NCI-H82 (cell line): ENCODE results near the gene SCGB1A1.
A peak's percentile ranks its signal among the peaks of the same experiment; 100 is the strongest.
"Not testable (repeated sequence)": the region's sequence is repeated elsewhere in the genome, so short reads cannot be mapped to it uniquely, and the experiment has no call there.

Source experiments
- DNase-seq: peaks from one replicate; lab custom pipeline; 2025; lab: John Stamatoyannopoulos, UW

The SCGB1A1 gene, protein sequence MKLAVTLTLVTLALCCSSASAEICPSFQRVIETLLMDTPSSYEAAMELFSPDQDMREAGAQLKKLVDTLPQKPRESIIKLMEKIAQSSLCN

DNA sequence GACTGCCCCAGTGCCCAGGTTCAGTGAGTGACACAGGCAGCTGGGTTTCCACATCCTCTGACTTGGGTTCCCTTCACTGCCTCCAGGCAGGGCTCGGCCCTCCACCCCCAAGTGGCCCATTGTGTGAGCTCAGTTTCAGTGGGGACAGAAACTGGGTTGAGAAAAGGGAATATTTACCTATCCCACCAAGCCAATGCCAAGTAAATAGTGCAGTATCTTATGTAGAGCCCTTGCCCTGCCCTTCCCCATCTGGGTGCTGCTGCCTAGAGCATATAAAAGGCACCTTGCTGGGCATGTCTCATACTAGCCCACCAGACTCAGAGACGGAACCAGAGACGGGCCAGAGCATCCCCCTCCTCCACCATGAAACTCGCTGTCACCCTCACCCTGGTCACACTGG lies at the start of gene SCGB1A1:
Gene SCGB1A1, plus strand, starts transcription at position 301 of the 400 bp plus-strand sequence. Its CDS starts 63 bp downstream, at position 364.
- no peak for DNase-seq

DNA sequence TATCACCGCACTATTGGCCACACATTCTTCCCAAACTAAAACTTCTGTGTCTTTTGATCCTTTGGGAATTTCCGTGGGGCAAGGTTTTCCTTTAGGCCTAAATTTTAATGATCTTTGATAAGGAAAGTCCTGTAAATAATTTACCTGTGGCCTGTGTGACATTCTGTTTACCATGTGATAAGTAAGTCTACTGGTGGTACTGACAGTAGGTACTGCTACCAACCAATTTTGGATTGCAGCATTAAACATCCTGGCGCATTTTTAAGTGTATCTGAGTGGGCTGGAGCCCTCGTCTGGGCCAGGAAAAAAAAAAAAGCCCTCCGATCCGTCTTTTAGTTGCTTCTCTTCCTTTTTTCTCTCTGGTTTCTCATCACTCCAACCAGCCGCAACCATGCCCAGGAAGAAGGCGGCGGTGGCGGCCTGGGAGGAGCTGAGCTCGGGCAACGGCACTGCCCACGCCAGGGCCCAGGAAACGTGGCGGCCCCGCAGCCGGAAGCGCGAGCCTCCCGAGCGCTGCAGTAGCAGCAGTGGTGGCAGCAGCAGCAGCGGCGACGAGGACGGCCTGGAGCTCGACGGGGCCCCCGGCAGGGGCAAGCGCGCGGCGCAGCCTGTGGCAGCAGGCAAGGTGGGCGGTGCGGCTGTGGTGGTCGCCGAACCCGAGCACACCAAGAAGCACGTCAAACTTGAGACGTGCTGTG lies 47.9 kb upstream of the SCGB1A1 start:
- DNase-seq: no peak

DNA sequence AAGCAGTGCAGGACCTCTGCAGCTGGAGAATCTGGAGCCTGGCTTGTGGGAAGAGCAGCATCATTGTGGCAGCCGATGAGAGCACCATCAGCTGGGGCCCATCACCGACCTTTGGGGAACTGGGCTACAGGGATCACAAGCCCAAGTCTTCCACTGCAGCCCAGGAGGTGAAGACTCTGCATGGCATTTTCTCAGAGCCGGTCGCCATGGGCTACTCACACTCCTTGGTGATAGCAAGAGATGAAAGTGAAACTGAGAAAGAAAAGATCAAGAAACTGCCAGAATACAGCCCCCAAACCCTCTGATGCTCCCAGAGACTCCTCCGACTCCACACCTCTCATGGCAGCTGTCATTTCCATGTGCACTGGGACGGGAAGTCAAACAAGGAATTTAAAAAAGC lies 46.0 kb upstream of the SCGB1A1 start:
- DNase-seq: no peak

DNA sequence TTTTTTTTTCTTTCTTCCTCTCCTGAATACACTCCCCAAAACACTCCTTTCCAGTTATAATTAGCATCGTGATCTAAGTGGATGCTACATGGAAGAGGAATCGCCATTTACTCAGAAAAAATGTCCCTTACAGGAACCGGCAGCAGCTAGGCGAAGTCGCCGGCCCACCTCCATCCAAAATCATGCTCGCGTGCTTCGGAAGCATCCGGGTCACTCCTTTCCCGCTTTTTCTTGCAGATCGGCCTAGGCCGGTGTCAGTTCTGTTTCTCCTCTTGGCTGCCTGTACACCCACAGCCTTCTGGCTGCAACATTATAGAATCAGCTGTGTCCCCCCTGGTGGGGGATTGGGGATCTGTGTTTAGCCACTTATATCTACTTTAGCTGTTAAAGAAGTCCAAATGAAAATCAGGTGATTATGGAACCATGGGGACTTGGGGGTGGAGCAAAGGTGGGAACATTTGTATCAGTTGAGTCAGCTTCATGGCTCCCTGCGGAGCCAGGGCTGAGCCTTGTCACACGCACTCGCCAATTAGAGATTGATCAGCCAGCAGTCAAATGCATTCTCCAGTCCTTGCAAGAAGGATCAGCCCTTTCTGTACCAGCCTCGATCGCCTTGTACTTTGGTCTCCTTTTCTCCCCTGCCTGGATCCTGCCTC lies 45.2 kb upstream of the SCGB1A1 start:
- DNase-seq: no peak

DNA sequence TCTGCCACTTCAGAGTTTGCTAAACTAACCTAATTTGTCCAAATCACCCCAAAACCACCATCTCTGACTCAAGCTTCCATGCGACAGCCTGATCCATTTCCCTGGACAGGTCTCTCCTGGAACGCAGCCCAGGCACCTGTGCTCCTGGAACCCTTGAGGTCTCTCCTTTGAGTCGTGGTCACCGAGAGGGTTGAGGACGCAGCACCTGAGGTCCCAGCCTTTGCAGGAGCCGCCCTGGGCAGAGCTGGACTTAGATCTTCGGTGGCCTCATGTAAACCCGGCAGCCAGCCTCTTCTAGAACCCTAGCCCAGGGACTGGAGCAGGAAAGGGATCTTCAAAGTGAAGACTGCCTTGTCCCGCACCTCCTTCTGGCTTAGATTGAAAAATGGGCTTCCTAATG lies 44.0 kb upstream of the SCGB1A1 start:
- no peak for DNase-seq

DNA sequence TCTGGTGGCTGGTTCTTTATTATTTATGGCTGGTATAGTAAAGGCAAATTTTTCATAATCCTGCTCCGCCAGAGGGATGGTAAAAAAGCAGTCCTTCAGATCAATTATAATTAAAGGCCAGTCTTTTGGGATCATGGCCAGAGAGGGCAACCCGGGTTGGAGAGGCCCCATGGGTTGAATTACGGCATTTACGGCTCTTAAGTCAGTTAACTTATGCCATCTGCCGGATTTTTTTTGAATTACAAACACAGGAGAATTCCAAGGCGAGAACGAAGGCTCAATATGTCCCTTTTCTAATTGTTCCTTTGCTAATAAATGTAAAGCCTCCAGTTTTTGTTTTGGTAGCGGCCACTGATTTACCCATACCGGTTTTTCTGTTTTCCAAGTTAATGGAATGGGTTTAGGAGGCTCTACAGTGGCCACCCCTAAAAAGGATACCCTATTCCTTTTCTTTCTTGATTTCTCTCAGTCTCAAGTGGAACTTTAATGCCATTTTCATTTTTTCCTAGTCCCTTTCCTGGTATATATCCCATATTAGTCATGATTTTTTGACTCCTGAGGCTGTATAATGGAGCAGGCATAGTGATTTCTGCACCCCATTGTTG lies 40.3 kb upstream of the SCGB1A1 start:
- DNase-seq: peak; percentile 71

DNA sequence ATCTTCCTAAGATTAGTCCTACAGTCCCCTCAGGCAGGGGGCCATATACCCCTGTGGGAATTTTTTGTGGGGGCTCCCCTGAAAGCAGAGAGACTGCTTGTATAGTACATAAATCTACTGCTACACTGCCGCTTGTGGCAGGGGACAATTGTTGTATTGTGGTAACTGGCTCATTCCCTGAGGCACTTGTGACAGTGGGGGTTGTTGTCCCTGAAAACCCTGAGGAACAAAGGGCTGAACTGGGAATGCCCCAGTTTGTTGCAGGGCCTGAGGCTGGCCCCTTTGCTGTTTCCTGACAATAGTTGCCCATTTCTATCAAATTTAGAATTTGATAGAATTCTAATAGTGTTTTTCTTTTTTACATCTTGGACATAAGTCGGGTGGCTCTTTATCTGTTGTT lies 39.2 kb upstream of the SCGB1A1 start:
- DNase-seq: not testable (repeated sequence)

DNA sequence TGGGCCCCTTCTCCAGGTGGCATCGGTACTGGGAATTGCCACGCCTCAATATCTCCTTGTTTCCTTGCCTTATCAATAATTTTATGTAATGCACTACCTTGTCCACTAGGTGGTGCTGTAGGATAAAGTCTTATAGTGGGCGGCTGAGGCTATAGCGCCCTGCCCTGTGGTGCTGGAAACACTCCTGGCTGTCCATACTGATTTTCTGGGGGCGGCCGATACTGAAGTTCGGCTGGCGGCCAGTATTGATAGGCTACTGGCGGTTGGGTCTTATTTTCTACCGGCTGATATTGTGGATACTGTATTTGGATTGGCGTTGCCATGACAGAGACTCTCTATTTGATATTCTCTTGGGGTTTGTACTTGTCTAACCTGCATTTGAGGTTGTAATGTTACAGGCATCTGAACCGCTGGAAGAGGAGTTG lies 38.0 kb upstream of the SCGB1A1 start:
- peak; percentile 89 for DNase-seq

DNA sequence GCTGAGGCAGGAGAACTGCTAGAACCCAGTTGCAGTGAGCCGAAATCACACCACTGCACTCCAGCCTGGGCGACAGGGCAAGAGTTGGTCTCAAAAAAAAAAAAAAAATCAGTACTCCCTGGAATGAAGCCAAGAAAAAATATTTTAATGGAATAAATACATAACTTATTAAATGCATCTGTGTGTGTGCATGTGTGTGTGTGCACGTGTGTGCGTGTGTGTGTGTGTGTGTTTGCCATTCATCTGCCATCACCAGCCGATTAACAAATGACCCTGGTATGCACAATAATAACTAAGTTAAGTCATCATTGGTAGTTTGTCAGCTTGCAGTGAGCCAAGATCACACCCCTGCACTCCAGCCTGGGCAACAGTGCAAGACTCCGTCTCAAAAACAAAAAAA lies 35.0 kb upstream of the SCGB1A1 start:
- DNase-seq: no peak

DNA sequence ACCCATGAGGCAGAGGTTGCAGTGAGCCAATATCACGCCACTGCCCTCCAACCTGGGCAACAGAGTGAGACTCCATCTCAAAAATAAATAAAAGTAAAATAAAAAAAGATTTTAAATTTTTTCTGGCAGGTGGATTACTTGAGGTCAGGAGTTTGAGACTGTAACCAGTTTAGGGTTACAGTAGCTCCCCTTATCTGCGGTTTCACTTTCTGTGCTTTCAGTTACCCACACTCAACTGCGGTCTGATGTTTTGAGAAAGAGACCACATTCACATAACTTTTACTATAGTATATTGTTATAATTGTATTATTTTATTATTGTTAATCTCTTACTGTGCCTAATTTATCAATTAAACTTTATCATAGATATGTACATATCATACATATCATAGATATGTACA lies 32.8 kb upstream of the SCGB1A1 start:
- DNase-seq: not testable (repeated sequence)

DNA sequence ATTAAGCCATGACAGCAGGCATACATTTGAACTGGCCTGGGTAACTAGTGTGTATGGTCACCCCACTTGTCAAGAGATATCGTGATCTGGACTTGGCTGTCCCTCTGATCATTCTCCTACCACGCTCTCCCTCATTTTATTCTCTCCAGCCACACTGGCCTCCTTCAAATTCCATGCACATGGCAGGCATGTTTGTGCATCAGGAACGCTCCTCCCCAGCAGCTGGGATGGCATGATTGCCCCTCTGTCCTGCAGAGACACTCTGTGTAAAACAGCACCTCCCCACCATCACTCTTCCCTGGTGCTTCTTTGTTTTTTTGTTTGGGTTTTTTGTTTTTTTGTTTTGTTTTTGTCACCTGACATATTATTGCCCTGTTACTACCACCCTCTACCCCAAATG lies 31.5 kb upstream of the SCGB1A1 start:
- no peak for DNase-seq

DNA sequence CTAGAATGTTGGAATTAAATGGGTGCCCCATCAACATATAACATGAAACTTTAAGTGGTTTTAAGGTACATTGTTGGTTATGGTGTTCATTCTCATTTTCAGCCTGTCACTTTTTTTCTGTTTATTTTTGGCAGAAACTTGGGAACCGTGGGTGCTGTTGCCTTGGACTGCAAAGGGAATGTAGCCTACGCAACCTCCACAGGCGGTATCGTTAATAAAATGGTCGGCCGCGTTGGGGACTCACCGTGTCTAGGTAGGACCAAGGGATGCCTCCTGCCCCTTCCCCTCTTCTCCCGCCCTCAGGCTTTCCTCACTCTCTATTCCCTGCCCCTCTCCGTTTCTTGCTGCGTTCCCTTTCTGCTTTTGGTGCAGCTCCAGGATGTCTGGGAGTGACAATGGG lies 29.8 kb upstream of the SCGB1A1 start:
- no peak for DNase-seq

DNA sequence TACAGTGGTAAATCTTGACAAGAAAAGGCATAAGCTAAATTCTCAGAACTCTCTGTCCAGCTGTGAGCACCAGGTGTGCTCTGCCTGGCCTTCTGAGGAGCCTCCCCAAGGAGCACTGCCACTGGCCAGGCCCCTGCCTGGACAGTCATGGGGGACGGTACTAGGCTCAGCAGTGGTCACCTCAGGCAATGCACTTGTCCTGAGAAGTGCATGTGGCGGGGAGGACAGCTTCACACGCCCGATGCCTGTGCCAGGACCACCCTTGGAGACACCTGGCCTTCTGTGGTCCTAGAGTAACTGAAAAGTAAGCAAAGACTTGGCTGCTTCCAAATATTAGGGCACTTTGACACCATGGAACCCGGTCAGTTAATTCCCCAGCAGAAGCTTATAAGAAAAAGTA lies 28.6 kb upstream of the SCGB1A1 start:
- no peak for DNase-seq

DNA sequence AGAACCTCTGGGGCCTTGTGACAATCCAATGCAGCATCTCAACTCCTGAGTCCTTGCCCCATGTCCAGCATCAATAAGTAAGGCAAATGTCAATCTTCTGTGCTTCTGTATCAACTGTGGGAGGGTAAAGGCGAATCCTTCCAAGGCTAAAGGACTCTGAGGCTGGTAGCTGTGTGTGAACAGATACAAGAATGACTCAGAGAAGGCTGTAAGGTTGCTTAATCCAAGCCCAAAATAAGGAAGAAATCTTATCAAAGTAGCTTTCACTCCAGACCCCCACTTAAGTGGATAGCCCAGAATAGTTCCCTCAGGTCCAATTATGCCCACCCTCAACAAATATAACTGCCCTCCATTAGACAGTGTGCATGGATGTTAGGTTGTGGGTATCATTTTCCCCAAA lies 28.1 kb upstream of the SCGB1A1 start:
- no peak for DNase-seq

DNA sequence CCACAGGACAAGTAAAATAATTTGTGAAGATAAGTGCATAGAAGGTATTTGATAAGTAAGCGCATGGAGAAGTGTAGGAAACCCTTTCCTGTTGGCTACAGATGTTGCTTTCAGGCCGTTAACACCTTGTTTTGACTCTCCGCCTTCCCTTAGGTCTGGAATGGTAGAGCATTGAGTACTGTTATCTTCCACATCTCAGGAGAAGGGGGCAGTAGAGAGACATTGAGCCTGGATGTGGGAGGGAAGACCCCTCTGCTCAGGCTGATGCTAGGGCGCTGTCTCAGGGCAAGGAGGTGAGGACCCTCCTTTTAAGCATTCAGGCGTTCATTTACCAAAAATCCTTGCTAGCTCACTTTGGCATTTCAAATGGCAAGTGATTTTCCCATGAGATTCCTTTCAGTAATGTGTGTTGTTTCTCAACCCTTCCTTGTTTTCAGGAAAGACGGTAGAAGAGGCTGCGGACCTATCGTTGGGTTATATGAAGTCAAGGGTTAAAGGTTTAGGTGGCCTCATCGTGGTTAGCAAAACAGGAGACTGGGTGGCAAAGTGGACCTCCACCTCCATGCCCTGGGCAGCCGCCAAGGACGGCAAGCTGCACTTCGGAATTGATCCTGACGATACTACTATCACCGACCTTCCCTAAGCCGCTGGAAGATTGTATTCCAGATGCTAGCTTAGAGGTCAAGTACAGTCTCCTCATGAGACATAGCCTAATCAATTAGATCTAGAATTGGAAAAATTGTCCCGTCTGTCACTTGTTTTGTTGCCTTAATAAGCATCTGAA lies 27.0 kb upstream of the SCGB1A1 start:
- no peak for DNase-seq

DNA sequence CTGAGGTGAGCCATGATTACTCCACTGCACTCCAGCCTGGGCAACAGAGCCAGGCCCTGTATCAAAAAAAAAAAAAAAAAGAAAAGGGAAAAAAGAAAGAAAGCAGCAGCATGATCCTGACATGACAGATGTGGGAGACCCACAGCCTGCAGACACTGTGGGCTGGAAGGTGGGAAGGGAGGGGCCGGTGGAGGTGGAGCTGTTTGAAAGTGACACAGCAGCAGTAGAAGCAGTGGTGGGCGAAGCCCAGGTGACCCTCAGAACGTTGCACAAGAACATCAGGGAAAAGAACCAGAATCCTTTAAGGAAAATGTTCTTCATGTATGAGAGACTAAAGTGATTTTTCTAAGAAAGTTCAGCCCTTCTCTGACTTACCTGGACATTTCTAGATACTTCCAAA lies 26.3 kb upstream of the SCGB1A1 start:
- no peak for DNase-seq

DNA sequence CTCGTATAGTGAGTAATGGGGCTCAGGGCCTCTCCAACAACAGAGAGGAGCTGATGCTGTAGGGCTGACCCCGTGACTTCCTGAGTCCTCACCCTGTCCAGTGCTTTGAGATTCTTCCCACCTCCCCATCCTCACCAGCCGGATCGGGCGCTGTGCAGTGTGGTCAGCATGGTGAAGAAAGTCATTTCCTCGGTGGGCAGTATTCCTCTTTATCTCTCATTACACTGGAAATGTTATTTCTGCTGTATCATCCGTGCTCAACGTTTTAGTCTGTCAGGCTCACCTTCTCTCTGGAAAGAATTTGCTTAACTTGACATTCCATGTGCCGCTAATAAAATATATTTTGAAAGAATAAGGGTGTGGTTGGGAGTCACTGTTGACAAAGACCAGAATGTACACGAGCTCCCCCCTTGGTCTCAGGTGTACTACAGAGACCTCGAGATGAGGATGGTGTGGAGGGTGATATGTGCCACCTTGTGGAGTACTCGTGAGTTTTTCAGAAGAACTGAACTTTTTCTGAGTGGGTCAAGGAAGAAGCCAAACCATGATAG lies 25.7 kb upstream of the SCGB1A1 start:
- peak; percentile 29 for DNase-seq

DNA sequence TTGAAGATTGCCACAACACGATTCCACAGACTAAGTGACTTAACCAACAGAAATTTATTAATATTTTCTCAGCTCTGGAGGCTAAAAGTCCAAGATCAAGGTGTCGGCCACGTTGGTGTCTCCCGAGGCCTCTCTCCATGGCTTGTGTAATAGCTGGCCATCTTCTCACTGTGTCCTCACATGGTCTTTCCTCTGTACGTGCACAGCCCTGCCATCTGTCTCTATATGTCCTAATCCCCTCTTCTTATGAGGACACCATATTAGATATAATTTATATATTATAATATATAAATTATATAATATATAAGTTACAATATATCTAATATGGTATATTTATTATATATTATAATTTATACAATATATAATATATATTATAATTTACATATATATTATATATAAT lies 25.1 kb upstream of the SCGB1A1 start:
- peak; percentile 67 for DNase-seq

DNA sequence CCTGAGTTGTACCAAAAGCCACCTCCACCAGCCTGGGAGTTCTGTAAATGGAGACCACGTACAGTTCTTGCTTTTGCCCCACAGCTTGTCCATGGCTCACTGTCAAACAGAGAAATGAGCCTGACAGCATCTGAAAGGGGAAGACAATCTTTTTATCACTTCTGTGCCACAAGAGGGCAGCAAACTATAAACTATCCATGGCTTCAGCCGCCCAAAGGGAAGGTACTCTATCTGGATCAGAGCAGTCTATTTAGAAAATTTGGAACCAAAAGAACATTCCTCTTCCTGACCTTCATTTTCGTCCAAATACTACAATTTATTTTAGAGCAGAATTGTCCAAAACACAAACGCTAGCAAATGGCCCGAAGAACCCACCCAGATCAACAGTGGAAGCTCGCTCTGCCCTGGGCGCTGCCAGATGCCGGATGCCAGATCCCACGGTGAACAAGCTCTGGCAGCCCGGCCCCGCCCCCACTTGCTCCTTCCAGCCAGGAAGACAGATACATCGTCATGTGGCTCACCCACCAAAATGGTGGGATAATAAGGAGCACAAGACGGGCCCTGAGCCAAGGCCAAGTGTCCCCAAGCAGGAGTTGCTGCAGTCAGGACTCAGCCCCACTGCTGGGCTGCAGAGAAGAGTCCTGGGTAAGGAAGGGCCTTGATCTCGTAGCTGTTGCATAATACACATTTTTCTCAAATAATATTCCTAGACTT lies 23.9 kb upstream of the SCGB1A1 start:
- peak; percentile 85 for DNase-seq

DNA sequence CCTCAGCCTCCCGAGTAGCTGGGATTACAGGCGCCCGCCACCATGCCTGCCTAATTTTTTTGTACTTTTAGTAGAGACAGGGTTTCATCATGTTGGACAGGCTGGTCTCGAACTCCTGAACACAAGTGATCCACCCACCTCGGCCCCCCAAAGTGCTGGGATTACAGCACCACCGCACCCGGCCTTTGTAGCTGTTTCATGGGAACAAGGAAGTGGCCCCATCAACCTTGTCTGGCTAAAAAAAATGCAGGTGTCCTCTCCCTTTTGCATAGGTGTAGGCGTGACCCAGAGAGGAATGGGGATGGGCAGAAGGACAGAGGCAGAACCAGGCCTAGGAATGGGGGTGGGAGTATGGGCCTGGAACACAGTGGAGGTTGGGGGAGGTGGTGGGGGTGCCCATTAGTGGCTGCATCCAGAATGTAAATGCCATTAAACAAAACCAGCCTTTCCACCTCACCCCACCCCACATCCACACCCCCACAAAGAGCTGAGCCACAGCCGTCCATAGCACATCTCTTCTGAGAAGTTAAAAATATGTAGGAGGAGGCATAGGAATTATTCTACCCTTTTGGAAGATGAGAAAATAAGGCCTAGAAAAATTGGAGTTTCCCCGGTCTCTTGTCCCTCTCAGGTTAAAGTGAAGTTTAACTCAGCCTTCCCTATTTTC lies 22.8 kb upstream of the SCGB1A1 start:
- DNase-seq: no peak
